Activated CD4-positive, alpha-beta T cell treated with anti-CD3 and anti-CD28 coated beads for 48 hours (primary cell): ENCODE results near the gene GPR162.

Experiments used
- DNase-seq: peaks from one replicate; pipeline ENCODE4 v3.0.0-alpha.2; 2020

GPR162 gene

GRCh38 chr12:6824085-6824775 is 2.6 kb downstream of the GPR162 start:
- DNase-seq = no peak

GRCh38 chr12:6824901-6825381 is 3.3 kb downstream of the GPR162 start:
- no peak for DNase-seq

- DNase-seq = peak; percentile 90
Observed at GRCh38 chr12:6825398-6826124, 3.9 kb downstream of the GPR162 start.

- DNase-seq = no peak
Observed at GRCh38 chr12:6826125-6826733, 4.6 kb downstream of the GPR162 start.

- DNase-seq = no peak
Observed at GRCh38 chr12:6826734-6827436, 5.3 kb downstream of the GPR162 start.

GRCh38 chr12:6827437-6827911 is 5.9 kb downstream of the GPR162 start:
- DNase-seq = peak; percentile 77

GRCh38 chr12:6827982-6828780 is 6.6 kb downstream of the GPR162 start, which contains the start of gene P3H3:
TSS of gene P3H3 (plus strand) at chr12:6828407. CDS start at chr12:6828441, 34 bp downstream.
- no peak for DNase-seq

- DNase-seq = peak; percentile 50
Observed at GRCh38 chr12:6828781-6829535, 7.3 kb downstream of the GPR162 start.

- DNase-seq = no peak
Observed at GRCh38 chr12:6829536-6830220, 8.1 kb downstream of the GPR162 start.

GRCh38 chr12:6830286-6830890 is 8.8 kb downstream of the GPR162 start:
- no peak for DNase-seq

GRCh38 chr12:6830999-6831398 is 9.4 kb downstream of the GPR162 start:
- no peak for DNase-seq

GRCh38 chr12:6831450-6831995 is 9.9 kb downstream of the GPR162 start:
- DNase-seq = no peak

- no peak for DNase-seq
Observed at GRCh38 chr12:6832125-6832524, 10.5 kb downstream of the GPR162 start.

GRCh38 chr12:6833189-6833890 is 11.7 kb downstream of the GPR162 start:
- DNase-seq = no peak

GRCh38 chr12:6834254-6834653 is 12.6 kb downstream of the GPR162 start:
- no peak for DNase-seq

- DNase-seq = no peak
Observed at GRCh38 chr12:6834873-6835272, 13.3 kb downstream of the GPR162 start.

- DNase-seq = no peak
Observed at GRCh38 chr12:6836851-6837250, 15.2 kb downstream of the GPR162 start.

- DNase-seq = no peak
Observed at GRCh38 chr12:6837370-6838060, 15.9 kb downstream of the GPR162 start.

GRCh38 chr12:6838854-6839253 is 17.2 kb downstream of the GPR162 start:
- no peak for DNase-seq
